Kidney glomerular epithelial cell (primary cell): ENCODE data around the gene FAM110D.

Experiments used
- DNase-seq: peaks from one replicate; lab custom pipeline; 2025; lab: John Stamatoyannopoulos, UW

FAM110D gene

DNA sequence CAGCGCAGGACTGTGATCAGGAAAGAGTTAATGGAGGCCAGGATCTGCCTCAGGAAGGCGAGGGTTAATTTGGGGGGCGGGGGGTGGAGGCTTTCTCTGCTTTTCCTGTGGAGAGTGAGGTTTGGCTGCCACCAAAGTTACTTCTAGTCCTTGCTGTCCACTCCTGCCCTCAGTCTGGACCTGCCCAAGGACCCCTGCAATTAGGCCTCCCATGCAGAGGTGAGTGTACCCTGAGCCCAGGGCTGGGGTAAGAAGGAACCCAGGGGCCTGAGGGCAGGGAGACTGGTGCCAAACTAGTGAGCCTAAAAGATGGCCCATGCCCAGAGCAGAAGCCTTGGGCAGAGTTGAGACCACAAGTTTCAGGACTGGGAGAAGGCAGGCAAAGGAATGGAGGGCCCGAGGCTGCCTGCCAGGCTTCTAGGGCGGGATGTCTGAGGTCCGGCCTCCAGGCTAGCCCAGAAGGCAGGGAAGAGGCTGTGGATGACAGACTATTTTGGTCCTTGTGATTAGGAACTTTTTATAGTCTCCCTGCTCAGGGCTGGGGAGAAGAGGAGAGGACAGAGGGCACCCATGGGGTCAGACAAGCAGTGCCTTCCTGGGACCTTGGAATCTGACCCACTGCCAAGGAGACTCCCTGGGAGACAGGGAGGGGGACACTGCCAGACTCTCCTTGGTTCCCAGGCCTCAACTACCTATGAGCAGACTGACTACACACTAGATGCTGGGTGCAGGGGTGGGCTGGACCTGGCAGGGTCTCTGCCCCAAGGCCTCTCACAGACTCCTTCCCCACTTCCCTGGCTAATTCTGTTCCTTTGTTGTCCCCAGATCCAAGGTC is at the start of gene FAM110D:
Gene FAM110D, plus strand, starts transcription at position 172 of the 835 bp plus-strand sequence. CDS start 2,213 bp downstream, outside the sequence.
- no peak for DNase-seq

DNA sequence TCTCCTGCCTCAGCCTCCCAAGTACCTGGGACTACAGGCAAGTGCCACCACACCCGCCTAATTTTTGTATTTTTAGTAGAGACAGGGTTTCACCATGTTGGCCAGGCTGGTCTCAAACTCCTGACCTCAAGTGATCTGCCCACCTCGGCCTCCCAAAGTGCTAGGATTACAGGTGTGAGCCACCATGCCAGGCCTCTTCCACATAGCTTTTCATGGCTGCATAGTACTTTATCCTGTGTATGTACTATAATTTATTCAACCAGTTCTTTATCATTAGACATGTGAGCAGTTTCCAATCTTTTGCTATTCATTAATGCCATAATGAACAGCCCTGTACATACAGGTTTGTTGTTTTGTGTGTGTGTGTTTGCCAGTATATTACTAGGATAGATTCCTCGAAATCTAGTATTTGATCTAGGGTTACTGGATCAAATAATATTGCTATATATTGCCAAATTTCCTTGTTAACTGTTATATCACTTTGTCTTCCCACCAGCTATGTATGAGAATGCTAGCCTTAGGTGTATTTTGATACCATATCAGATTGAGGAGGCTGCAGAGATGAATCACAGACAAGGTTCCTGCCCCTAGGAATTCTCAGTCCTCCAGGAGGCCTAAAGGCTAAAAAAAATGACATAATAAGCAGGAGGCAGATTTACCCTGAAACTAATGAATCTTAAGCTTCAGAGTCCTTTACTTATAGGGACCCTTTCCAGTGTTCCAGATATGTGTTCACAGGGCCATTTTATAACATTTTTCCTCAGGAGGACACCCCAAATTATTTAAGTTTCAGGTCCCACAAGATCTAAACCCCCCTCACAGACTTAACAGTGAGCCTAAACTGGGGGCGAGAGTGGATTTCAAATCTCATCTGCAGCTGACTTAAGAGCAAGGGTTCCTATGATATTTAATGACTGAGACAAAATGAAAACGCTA is 49.4 kb upstream of the FAM110D start:
- no peak for DNase-seq

DNA sequence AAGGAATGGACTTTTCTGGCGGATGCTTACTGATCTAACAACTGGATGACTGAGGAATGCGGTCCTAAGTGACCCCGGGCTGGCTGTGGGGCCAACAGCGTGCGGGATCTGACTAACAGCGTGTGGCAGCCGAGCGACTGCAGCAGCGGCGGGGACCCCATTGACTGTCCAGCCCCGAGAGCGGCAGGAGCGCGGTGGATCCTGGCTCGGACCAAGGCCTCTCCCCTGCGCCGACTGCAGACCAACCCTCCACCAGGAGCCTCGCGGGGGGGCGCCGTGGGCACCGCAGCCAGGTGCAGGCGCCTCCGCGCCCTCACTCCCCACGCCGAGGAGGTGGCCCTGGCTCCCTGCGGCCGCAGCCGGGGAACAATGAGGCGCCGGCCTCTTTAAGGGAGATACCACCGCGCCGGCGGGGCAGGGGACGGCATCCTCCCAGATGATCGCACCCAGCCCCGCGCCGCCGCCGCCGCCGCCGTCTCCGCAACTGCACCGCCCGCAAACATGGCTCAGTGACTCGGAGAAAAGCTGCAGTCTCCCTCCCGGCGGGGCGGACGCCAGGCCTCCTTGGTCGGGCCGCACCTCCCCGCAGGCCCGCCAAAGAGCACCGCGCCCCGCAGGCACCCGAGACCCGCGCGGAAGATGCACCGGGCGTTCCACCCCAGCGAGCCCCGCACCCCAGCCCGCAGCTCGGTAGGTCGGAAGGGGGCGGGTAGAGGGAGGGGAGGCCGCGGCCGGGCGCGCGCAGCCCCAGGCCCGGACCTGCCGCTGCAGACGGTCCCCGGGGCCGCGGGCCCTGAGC is 47.9 kb upstream of the FAM110D start:
- peak; percentile 38 for DNase-seq

DNA sequence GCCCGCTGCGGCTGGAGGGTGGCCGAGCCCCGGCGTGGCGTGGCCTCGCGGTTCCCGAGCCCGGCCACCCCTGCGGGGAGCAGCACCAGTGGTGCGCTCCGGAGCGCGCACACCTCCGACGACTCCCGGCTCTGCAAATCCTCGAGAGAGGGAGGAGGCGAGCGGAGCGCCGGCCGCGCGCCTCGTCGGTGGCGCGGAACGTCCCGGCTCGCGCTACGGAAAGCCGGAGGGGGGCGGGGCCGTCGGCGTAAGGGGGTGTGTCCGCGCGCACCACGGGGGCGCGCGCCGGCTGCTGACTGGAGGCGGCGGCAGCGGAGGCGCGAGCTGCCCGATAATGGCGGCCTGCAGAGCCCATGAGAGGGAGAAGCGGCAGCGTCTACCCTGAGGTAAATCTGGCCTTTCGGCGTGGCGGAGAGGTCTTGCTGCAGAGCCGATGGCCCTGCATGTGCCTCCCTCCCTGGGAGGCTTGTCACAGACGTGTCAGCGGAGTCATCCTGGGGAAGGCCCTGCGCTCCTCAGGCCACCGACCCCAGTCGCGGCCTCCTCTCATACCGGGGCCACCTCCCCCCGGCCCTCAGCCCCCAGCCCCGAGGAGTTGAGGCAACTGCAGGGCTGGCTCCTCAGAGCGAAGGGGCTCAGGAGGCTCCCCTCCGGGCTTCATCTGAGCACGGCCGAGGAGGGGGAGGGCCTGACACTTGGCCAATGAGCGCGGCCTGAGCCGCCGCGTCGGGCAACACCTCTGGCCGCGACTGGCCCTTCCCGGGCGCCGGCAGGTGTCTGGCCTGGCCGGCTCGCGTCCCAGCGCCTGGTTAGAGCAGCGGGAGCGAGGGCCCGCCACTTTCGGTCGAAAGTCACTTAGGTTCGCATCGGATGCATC is 47.1 kb upstream of the FAM110D start, which contains the start of gene PDIK1L:
Gene PDIK1L, plus strand, starts transcription at position 295 of the 877 bp plus-strand sequence. CDS start 2,485 bp downstream, outside the sequence.
- peak; percentile 90 for DNase-seq

DNA sequence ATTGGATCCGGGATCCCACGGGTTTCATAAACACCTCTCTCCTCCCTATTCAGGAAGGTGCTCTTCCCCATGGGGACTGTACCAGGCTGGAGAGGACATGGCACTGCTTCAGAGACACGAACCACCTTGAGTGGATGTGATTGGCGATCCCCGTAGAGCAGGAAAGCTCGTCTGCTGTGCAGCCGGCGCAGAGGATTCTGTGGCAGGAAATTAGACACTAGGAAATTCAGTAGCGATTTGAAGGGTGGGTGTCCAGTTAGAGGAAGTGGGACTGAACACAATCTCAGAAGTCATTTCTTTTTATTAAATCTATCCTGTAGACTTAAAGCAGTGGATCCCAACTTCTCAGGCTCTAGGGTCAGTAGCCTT is 46.5 kb upstream of the FAM110D start:
- DNase-seq: no peak

DNA sequence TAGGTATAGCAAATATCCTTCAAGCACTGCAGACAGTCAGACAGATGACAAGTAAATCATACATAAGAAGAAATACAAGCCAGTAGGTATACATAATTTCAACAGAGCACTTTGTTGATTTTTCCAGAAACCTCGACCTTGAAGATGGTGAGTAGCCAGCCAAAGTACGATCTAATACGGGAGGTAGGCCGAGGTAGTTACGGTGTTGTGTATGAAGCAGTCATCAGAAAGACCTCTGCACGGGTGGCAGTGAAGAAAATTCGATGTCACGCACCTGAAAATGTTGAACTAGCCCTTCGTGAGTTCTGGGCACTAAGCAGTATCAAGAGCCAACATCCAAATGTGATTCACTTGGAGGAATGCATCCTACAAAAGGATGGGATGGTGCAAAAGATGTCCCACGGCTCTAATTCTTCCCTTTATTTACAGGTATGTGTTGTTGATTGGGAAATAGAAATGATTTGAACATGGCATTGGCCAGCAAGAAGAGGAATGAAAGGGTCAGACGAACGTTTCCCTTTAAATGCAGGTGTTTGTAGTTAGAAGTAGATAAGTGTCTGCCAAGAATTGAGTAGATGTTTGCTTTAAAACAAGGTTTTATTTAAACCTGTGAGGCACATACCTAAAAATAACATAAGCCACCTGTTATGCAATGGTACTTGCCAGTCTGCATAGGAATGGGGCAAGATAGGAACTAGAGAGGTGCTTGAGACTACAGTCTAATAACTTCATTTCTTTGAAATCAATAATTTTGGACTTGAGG is 44.5 kb upstream of the FAM110D start:
- no peak for DNase-seq

DNA sequence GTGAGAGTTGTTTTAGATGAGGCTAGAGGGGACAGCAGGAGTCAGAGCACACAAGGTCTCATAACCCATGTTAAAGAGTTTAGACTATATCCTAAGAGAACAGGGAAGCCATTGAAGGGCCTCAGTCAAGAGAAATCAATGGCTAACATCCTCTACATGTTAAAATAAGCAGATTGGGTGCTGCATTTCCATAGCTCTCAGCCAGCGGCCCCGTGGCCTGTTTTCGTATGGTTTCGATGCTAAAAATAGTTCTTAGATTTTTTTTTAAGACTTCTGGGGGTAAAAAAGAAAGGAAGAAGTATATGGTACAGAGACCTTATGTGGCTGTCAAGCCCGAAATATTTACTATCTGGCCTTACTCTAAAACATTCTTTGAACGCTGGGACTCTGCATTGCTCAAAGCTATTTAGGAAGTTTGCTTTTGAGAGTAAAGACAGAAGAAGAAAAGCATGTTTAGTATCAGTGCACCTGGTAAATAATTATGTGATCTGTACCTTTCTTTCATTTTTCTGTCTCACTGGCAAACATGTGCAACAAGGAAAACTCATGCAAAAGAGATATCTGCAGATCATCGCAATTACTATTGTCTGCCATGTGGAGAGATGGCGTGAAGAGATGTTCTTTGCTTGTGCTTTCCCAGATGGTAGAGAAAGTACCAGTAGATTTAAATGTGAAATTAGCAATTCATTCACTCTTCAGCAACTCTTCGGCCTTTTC is 38.8 kb upstream of the FAM110D start:
- DNase-seq: no peak

DNA sequence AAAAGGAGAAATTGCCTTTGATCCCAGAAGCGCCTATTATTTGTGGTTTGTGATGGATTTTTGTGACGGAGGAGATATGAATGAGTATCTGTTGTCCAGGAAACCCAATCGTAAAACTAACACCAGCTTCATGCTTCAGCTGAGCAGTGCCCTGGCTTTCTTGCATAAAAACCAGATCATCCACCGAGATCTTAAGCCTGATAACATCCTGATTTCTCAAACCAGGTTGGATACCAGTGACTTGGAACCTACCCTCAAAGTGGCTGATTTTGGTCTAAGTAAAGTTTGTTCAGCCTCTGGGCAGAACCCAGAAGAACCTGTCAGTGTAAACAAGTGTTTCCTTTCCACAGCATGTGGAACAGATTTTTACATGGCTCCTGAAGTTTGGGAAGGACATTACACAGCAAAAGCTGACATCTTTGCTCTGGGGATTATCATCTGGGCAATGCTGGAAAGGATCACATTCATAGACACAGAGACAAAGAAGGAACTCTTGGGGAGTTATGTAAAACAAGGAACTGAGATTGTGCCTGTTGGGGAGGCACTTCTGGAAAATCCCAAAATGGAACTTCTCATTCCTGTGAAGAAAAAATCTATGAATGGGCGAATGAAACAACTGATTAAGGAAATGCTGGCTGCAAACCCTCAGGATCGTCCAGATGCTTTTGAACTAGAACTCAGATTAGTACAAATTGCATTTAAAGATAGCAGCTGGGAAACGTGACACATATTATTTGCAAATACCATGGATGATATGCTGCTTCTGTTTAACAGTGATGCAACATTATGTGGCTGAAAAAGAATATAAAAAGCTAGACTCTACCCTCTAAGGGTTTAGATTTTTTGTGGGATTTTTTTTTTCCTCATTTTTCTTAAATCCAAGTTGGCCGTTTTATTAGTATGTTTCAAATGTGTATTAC is 36.8 kb upstream of the FAM110D start:
- DNase-seq: no peak

DNA sequence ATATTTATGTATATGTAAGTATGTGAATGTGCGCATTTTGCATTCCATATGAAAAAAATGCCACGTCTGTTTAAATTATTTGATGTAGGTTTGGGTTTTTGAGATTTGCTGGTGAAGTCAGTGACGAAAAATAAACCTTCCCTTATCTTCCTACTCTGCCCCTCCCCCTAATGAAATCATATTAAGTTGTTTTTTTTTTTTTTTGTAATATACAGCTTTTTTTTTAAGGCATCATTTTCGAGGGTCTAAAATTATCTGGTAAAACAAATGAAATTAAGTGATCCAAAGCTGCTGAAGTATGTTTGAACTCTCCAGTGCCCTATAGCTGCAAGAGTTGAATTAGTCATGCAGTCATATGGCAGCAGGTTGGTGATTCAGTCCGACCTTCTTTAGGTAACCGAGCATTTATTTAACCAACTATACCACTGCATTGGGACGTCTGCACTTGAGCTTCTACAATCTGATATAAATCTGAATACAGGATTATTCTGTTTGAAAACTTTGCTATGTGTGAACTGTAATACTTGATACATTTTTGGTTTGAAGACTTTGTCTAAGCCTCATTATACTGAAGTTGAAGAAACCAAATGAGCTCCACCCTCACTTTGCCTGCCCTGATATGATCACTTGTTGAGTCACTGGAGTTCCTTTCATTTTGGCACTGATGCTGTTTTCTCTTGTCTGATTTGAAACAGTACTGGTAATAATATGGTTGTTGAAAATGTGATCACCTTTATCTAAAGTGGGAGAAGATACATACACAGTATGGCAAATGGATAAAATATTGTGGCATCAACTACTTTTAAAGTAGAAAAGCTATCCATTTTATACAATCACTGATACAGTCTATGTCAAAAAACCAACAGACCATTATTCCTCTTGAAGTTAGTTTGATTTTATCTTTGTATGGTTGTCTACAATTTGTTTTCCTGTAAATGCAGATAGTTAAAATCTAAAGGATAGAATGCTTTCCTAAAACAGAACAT is 35.6 kb upstream of the FAM110D start:
- DNase-seq: no peak

DNA sequence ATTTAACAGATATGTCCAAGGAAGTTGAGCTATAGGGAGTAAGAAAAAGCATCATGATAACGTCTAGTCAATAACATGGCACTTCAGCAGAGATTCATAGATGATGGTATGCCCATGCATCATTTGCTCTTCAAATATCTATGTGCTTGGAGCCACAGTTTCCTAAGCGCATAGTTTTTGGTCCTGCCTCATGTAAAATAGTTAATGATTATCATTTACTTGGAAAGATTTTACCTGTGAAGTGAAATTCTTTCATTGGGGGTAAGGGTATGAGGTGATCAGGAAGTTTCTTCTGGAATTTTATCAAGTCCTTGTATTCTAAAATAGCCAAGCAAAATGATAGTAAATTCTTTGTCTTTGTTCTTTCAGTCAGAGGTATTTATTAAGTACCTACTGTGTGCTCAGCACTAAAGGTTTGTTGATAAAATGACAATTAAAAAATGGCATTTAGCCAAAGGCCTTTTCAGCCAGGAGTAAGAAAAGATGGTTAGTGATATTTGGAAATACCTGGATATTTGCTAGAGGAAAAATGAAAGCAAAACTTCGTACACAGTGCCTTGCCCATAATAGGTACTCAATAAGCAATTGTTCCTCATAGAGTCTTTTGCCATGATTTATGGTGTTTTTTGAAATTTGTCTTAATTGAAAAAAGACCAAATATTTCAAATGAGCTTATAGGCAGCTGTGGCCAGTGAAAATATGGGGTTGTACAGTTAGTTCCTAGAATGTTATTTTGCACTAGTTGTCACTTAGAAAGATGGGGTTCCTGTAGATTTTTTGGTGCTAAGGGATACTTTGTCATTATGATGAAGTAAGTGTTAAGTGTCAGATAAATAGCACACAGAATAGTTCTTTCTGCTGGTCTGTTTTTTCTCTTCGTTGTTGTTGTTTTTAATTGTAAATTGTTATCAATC is 34.2 kb upstream of the FAM110D start:
- no peak for DNase-seq

DNA sequence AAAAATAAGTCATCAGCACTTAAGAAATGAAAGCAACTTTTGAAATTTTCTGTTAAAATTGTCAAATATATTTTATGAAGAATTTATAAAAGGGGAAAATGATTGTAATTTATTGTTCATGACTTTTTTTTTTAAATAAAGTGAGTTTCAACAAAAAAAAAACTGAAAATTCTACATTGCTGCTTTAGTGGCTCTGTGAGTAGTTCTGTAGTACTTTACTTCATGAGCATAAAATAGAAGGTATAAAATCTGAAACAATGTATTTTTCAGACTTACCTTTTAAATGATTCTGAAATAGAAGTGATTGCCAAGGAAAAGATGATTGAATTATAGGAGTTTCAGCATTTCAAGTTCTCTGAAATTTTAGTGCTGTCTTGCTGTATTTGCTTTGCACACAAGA is 33.5 kb upstream of the FAM110D start:
- no peak for DNase-seq

DNA sequence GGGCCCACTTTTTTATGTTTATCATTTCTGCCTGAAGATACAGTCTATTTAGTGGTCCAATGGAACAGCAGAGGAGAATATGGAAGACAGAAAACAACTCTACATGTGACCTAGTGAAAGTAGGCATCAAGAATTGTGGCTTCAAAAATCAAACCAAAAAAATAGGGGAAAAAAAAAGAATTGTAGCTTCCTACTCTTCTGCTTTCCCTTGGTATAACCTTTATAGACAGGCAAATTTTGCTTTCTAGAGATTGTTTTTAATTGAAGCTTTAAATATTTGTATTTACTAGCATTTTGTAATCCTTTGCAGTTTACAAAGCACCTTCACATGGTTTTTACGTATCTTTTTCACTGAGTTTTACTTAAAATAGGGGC is 32.9 kb upstream of the FAM110D start:
- no peak for DNase-seq

DNA sequence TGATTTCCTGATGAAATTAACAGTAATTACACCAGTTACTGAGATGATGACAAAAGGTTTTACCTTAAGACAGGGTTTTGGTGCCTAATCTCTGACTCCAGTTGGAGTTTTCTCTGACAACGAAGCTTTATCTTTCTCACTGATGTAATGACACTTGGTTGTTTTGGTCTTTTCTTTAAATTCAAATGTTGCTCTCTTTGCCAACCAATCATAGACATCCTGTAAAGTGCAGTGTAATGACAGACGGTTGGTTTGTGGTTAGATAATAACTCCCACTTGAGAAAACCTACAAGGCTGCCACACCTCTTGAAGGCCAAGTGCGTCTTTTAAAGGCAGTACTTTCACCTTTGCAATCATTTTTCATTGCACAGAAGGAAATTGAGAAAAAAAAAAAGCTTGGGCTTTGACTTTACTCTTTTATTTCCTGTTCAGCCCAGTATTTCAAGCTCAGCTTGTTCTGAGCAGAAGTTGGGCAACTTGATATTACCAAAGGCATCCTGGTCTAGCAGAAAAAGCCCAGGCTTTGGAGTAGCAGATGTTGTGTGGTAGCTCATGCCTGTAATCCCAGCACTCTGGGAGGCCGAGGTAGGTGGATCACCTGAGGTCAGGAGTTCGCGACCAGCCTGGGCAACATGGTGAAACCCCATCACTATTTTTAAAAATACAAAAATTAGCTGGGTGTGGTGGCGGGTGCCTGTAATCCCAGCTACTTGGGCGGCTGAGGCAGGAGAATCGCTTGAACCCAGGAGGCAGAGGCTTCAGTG is 32.4 kb upstream of the FAM110D start:
- no peak for DNase-seq

DNA sequence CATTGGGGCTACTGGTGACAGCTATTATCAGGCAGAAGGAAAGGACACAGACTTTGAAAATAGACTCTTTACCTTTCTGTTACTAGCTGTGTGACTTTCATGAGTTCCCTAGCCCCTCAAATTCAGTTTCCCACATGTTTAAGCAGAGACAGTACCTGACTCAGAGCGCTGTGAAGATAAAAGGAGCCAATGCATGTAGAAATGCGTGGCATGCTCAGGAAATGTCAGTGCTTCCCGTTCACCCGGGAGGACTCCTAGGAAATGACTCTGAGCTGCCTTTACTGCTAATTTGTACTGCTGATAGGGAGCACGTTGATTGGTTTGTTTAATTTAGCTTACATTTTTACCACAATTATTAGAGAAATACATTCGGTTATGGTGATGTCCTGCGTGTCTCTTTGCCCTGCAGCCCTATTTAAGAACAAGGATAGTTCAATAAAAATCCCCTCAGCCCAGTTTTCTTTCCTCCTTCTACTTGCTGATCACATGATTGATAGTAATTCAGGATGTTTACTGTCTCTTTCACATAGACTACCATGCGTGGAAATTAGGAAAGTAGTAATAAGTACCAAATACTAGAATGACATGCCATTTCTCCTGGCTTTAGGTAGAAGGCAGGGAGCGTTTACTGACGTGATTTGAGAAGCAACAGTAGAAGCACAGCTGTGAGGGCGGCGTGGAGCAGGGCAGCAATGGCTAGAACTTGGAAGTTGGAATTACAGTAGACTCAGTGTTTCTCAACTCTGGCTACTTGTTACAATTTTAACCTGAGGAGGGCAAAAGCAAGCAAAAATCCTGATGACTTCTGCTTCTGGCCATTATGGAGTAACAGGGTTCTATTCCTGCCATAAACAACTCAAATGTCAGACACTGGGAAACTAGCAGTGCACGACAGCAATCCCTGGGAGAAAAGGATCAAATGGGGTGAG is 31.4 kb upstream of the FAM110D start:
- no peak for DNase-seq
